Activated effector memory CD4-positive, alpha-beta T cell treated with anti-CD3 and anti-CD28 coated beads, Interleukin-2, amount 50 U/mL, for 16 hours (primary cell): ENCODE data around the gene MYO1D.
"Not testable (repeated sequence)": the region's sequence is repeated elsewhere in the genome, so short reads cannot be mapped to it uniquely, and the experiment has no call there.

Experiments used
- DNase-seq: peaks from one replicate; pipeline ENCODE4 v3.0.0-alpha.2; 2020

The MYO1D gene

GRCh38 chr17:32771396-32771795, 105.5 kb downstream of the MYO1D start:
- no peak for DNase-seq

- no peak for DNase-seq
These were observed 107.1 kb downstream of the MYO1D start for GRCh38 chr17:32769846-32770245.

GRCh38 chr17:32763855-32764439, 113.0 kb downstream of the MYO1D start:
- no peak for DNase-seq

- DNase-seq, result no peak
These were observed 117.4 kb downstream of the MYO1D start for GRCh38 chr17:32759476-32759875.

- no peak for DNase-seq
These were observed 119.0 kb downstream of the MYO1D start for GRCh38 chr17:32757963-32758362.

GRCh38 chr17:32756696-32757095, 120.2 kb downstream of the MYO1D start:
- no peak for DNase-seq

GRCh38 chr17:32755045-32755805, 121.7 kb downstream of the MYO1D start:
- no peak for DNase-seq

GRCh38 chr17:32752934-32753333, 124.0 kb downstream of the MYO1D start:
- DNase-seq, result no peak

GRCh38 chr17:32747856-32748255, 129.1 kb downstream of the MYO1D start:
- no peak for DNase-seq

GRCh38 chr17:32746698-32747097, 130.2 kb downstream of the MYO1D start:
- DNase-seq, result no peak

- no peak for DNase-seq
These were observed 130.6 kb downstream of the MYO1D start for GRCh38 chr17:32746280-32746679.

GRCh38 chr17:32742681-32743538, 134.0 kb downstream of the MYO1D start:
- DNase-seq, result no peak

- DNase-seq, result no peak
These were observed 135.5 kb downstream of the MYO1D start for GRCh38 chr17:32741381-32741780.

- DNase-seq, result no peak
These were observed 137.2 kb downstream of the MYO1D start for GRCh38 chr17:32739722-32740121.

- DNase-seq, result not testable (repeated sequence)
These were observed 137.8 kb downstream of the MYO1D start for GRCh38 chr17:32739151-32739550.

GRCh38 chr17:32733401-32733800, 143.5 kb downstream of the MYO1D start:
- no peak for DNase-seq

GRCh38 chr17:32732900-32733299, 144.0 kb downstream of the MYO1D start:
- DNase-seq, result no peak

GRCh38 chr17:32732296-32732642, 144.7 kb downstream of the MYO1D start:
- DNase-seq, result no peak

GRCh38 chr17:32731556-32732295, 145.2 kb downstream of the MYO1D start:
- DNase-seq, result no peak

GRCh38 chr17:32727681-32728080, 149.2 kb downstream of the MYO1D start:
- no peak for DNase-seq

- no peak for DNase-seq
These were observed 151.2 kb downstream of the MYO1D start for GRCh38 chr17:32725697-32726096.

- no peak for DNase-seq
These were observed 153.5 kb downstream of the MYO1D start for GRCh38 chr17:32723310-32723955.

GRCh38 chr17:32722733-32723132, 154.2 kb downstream of the MYO1D start:
- DNase-seq, result no peak
